NB4 (cell line): ENCODE measurements around the gene TMEM178B.

Source experiments
- POLR2A ChIP-seq: IDR thresholded peaks from 2 replicates; pipeline ENCODE4 v1.6.1; 2011; ENCODE audit warnings: mild to moderate bottlenecking; ENCODE audit not compliant: insufficient read length; ENCODE audit errors: extremely low read depth
- TF ChIP-seq, protein P1 (sequence below): IDR thresholded peaks from one replicate; pipeline ENCODE4 v1.5.1; 2012; ENCODE audit warnings: low read depth, low read length
- TF ChIP-seq, protein P2 (sequence below): IDR thresholded peaks from 2 replicates; pipeline ENCODE4 v1.6.1; 2011; ENCODE audit warnings: low read depth, low read length

DNA sequence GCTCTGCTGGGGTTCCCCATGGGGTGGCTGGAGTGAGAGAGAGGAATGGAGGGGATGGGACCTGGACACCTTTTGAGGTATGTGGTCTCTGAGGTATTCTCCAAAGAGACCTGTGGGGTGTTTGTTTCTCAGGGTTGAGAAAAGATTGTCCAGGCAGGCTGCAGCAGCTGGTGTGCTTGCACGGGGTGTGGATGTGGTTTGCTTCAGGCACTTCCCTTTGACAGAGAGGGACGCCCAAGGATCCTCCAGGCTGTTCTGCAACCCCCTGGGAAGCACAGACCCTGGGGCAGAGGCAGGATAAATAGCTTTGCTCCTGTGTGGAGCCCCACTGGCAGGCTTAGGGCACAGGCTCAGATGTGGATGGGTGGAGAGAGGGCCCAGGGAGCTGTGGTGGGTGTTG lies 362.3 kb downstream of the TMEM178B start:
- TF ChIP-seq POLR2A = no peak
- TF ChIP-seq, protein P1, sequence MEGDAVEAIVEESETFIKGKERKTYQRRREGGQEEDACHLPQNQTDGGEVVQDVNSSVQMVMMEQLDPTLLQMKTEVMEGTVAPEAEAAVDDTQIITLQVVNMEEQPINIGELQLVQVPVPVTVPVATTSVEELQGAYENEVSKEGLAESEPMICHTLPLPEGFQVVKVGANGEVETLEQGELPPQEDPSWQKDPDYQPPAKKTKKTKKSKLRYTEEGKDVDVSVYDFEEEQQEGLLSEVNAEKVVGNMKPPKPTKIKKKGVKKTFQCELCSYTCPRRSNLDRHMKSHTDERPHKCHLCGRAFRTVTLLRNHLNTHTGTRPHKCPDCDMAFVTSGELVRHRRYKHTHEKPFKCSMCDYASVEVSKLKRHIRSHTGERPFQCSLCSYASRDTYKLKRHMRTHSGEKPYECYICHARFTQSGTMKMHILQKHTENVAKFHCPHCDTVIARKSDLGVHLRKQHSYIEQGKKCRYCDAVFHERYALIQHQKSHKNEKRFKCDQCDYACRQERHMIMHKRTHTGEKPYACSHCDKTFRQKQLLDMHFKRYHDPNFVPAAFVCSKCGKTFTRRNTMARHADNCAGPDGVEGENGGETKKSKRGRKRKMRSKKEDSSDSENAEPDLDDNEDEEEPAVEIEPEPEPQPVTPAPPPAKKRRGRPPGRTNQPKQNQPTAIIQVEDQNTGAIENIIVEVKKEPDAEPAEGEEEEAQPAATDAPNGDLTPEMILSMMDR = no peak
- TF ChIP-seq, protein P2, sequence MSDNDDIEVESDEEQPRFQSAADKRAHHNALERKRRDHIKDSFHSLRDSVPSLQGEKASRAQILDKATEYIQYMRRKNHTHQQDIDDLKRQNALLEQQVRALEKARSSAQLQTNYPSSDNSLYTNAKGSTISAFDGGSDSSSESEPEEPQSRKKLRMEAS = no peak
